Retinal pigment epithelial cell (primary cell): ENCODE data around the gene FGD4.
A peak's percentile ranks its signal among the peaks of the same experiment; 100 is the strongest.

Experiments used
- DNase-seq: peaks from one replicate; pipeline ENCODE4 v3.0.0-alpha.2; 2010; ENCODE audit warnings: low read depth
- H3K4me3 ChIP-seq: 2 replicates; pipeline ENCODE4 v1.5.1; 2011; ENCODE audit warnings: mild to moderate bottlenecking, low read length, control low read depth, moderate library complexity
- CTCF ChIP-seq: conservative IDR thresholded peaks from 2 replicates; pipeline ENCODE4 v1.5.1; 2011; ENCODE audit warnings: low read depth, low read length, control low read depth, inconsistent platforms

FGD4 gene

GRCh38 chr12:32488132-32488531 is 88.8 kb downstream of the FGD4 start:
- DNase-seq: no peak
- TF ChIP-seq CTCF: no peak
- no peak overlapping the region for H3K4me3 ChIP-seq

- no peak for TF ChIP-seq CTCF
- no peak overlapping the region for H3K4me3 ChIP-seq
These were observed 89.7 kb downstream of the FGD4 start for GRCh38 chr12:32489070-32489469.

GRCh38 chr12:32490801-32491200 is 91.4 kb downstream of the FGD4 start:
- DNase-seq: no peak
- TF ChIP-seq CTCF: no peak
- H3K4me3 ChIP-seq: no peak overlapping the region

More at GRCh38 chr12:32489070-32489469, 89.7 kb downstream of the FGD4 start:
- DNase-seq: peak; percentile 68

GRCh38 chr12:32493282-32493681 is 93.9 kb downstream of the FGD4 start:
- H3K4me3 ChIP-seq: no peak overlapping the region
- no peak for DNase-seq

GRCh38 chr12:32494656-32495055 is 95.3 kb downstream of the FGD4 start:
- H3K4me3 ChIP-seq: no peak overlapping the region
- TF ChIP-seq CTCF: no peak
- DNase-seq: no peak

More at GRCh38 chr12:32493282-32493681, 93.9 kb downstream of the FGD4 start:
- no peak for TF ChIP-seq CTCF

- no peak for DNase-seq
- TF ChIP-seq CTCF: no peak
- H3K4me3 ChIP-seq: no peak overlapping the region
These were observed 97.6 kb downstream of the FGD4 start for GRCh38 chr12:32496946-32497345.

GRCh38 chr12:32497864-32498263 is 98.5 kb downstream of the FGD4 start:
- no peak for DNase-seq
- TF ChIP-seq CTCF: no peak
- no peak overlapping the region for H3K4me3 ChIP-seq
